Progenitor cell of endocrine pancreas (in vitro differentiated cells): ENCODE measurements around the gene CLINT1. TPM values are rescaled to one million over a fixed set of nuclear protein-coding genes. Genes with fewer than 3 reads are reported as not detected.

Source experiments
- DNase-seq: peaks from one replicate; pipeline ENCODE4 v3.0.0; 2021; ENCODE audit warnings: low spot score; ENCODE audit not compliant: unreplicated experiment
- H3K27ac Mint-ChIP-seq: 2 replicates; pipeline ENCODE4 v1.8.0; 2021; ENCODE audit warnings: mild to moderate bottlenecking, moderate library complexity, mixed read lengths
- H3K27me3 Mint-ChIP-seq: 2 replicates; pipeline ENCODE4 v1.8.0; 2021; ENCODE audit warnings: mixed read lengths
- H3K36me3 Mint-ChIP-seq: 2 replicates; pipeline ENCODE4 v1.8.0; 2022; ENCODE audit warnings: mixed read lengths; ENCODE audit not compliant: insufficient read depth
- H3K4me1 Mint-ChIP-seq: 2 replicates; pipeline ENCODE4 v1.8.0; 2021; ENCODE audit warnings: low read depth, mixed read lengths
- H3K4me3 Mint-ChIP-seq: 2 replicates; pipeline ENCODE4 v1.8.0; 2021; ENCODE audit warnings: low read depth, mild to moderate bottlenecking, moderate library complexity, mixed read lengths
- H3K9me3 Mint-ChIP-seq: 2 replicates; pipeline ENCODE4 v1.8.0; 2021; ENCODE audit warnings: low read depth, mixed read lengths
- CTCF ChIP-seq: fragments of 200-600 bp; sonication (generic); IDR thresholded peaks from one replicate; pipeline ENCODE4 v1.5.0; 2021; ENCODE audit warnings: antibody characterized with exemption, mild to moderate bottlenecking; ENCODE audit not compliant: unreplicated experiment
- total RNA-seq: library from RNA; stranded (reverse); gene quantifications from 2 replicates; pipeline ENCODE4 v1.2.1, GENCODE V29; 2021

CLINT1 gene
- total RNA-seq, 1 donor from 2014 or later: 82.3 TPM

DNA sequence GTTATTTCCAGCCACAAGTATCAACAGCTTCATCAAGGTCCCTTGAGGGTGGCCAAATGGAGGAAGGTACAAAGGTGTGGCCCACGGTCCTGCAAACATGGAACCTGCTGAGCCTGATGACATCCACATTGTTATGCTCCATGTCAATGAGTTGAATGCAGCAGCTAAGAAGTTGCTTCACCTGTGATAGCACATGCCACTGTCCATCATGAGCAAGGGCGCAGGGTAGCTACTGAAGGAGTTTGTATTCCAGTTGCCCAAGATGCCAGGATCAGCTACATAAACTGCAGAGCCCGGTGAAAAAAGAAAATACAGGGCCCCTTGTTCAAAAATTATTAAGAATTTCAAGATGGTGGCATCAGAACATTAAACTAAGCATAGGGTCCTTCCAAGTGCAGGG lies 91.3 kb downstream of the CLINT1 start:
- Mint-ChIP-seq H3K9me3 (no peaks in the 10 kb centered on the region), H3K27ac (no peak overlapping the region), H3K27me3 (no peaks in the 10 kb centered on the region), H3K36me3 (no peaks in the 10 kb centered on the region), H3K4me1 (no peaks in the 10 kb centered on the region), H3K4me3 (no peak overlapping the region)
- no peak for DNase-seq
- no peak for TF ChIP-seq CTCF

DNA sequence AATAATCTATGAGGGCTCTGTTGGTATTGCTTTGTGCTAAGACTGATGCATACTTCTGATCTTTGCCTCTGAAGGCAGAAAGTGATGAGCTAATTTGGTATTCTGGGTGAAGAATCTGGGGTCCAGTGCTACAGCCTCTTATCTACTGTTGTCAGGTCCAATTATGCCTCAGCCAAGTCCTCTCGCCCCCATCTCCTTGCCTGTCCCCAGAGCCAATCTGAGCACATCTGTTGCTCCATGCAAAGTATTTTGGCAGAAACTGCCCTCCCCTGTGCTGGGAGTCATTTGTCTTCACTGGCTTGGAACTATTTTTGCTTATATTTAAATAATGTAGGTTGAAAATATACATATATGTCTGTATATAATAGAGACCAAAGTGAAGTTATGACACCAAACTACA lies 92.0 kb downstream of the CLINT1 start:
- Mint-ChIP-seq H3K27me3 (no peaks in the 10 kb centered on the region), H3K9me3 (no peaks in the 10 kb centered on the region), H3K27ac (no peak overlapping the region), H3K36me3 (no peaks in the 10 kb centered on the region), H3K4me3 (no peak overlapping the region), H3K4me1 (no peaks in the 10 kb centered on the region)
- DNase-seq: no peak
- TF ChIP-seq CTCF: no peak

GRCh38 chr5:157766442-157766841 lies 92.5 kb downstream of the CLINT1 start:
- Mint-ChIP-seq H3K27me3 (no peaks in the 10 kb centered on the region), H3K36me3 (no peaks in the 10 kb centered on the region)

GRCh38 chr5:157764531-157764930 lies 94.4 kb downstream of the CLINT1 start:
- Mint-ChIP-seq H3K27ac (no peak overlapping the region), H3K4me3 (no peak overlapping the region), H3K9me3 (no peaks in the 10 kb centered on the region), H3K27me3 (no peaks in the 10 kb centered on the region), H3K4me1 (no peaks in the 10 kb centered on the region), H3K36me3 (no peaks in the 10 kb centered on the region)
- TF ChIP-seq CTCF: no peak
- no peak for DNase-seq

More at GRCh38 chr5:157766442-157766841, 92.5 kb downstream of the CLINT1 start:
- H3K4me1 Mint-ChIP-seq: no peaks in the 10 kb centered on the region
- no peak overlapping the region for H3K27ac Mint-ChIP-seq
- H3K4me3 Mint-ChIP-seq: no peak overlapping the region
- no peak for TF ChIP-seq CTCF
- DNase-seq: no peak
- no peaks in the 10 kb centered on the region for H3K9me3 Mint-ChIP-seq

DNA sequence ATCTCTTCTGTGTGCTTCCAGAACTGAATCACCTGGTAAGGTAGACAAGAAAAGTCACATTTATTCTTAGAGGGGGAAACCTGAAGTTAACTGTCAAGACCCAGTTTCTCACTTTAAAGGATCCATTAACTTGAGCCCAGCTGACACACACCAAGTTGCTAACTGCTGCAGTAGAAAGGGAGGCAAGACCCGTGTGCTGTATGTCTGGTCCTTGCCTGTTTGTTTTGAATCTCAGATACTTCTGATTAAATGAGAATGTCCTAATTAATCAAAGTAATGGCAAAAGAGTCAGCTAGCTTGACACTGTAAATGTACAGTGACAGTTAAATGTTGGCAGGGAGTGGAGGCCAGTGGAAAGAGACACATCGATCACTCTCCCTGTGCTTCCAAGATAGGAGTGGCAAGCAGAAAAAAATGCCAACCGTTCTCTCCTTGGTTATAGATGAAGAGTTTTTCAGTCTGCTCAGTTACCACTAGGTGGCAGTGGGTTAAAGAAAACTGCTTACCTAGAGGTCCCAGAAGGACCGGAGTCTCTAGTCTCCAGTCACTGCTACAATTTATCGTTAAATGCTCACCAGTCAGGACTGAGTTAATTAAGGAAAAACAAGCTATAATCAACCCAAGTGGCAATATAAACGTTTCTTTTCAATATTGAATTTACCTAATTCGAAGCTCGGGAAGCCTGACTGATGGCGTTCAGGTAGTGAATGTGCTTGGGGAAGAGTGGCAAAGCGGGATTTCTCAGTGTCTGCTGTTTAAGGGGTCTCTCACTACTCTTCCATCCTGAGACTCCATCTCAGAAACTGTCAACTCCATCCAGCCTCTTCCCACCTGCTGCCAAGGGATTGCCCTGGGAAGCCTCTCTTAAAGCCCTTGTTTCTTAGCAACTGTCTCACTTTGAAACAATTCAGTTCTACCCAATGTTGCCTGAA lies 97.0 kb downstream of the CLINT1 start:
- no peaks in the 10 kb centered on the region for H3K36me3 Mint-ChIP-seq
- no peaks in the 10 kb centered on the region for H3K4me1 Mint-ChIP-seq
- no peak overlapping the region for H3K4me3 Mint-ChIP-seq
- no peaks in the 10 kb centered on the region for H3K9me3 Mint-ChIP-seq
- DNase-seq: no peak
- no peaks in the 10 kb centered on the region for H3K27me3 Mint-ChIP-seq
- TF ChIP-seq CTCF: peak; percentile 82
- no peak overlapping the region for H3K27ac Mint-ChIP-seq
